Stomach smooth muscle (tissue), 2 donors: ENCODE results near the gene U2AF1L4.

ENCODE experiments used
- H3K27ac ChIP-seq: one replicate; pipeline ENCODE4 v1.7.0; 2013; ENCODE audit warnings: mild to moderate bottlenecking, low read length, inconsistent platforms
- H3K27me3 ChIP-seq, 2 donors: one replicate each; pipeline ENCODE4 v1.7.0; 2013; ENCODE audit warnings: low read length in 2 of 2; ENCODE audit not compliant: insufficient read depth in 2 of 2, control insufficient read depth in 1 of 2
- H3K36me3 ChIP-seq, 2 donors: one replicate each; pipeline ENCODE4 v1.7.0; 2013; ENCODE audit warnings: low read length in 2 of 2; ENCODE audit not compliant: control insufficient read depth in 2 of 2, insufficient read depth in 2 of 2
- H3K4me1 ChIP-seq: one replicate; pipeline ENCODE4 v1.7.0; 2013; ENCODE audit warnings: low read length; ENCODE audit not compliant: control insufficient read depth, insufficient read depth
- H3K4me3 ChIP-seq, 2 donors: one replicate each; pipeline ENCODE4 v1.7.0; 2013; ENCODE audit warnings: low read length in 2 of 2
- H3K9ac ChIP-seq, 2 donors: one replicate each; pipeline ENCODE4 v1.7.0; 2013; ENCODE audit warnings: low read length in 2 of 2, mild to moderate bottlenecking in 1 of 2
- H3K9me3 ChIP-seq, 2 donors: one replicate each; pipeline ENCODE4 v1.7.0; 2013; ENCODE audit warnings: low read length in 2 of 2; ENCODE audit not compliant: control insufficient read depth in 2 of 2
- donor health status: healthy.
- donor health status: Pancreatic carcinoma.

U2AF1L4 gene

GRCh38 chr19:35746087-35746462 lies 857 bp upstream of the U2AF1L4 start:
- Histone ChIP-seq H3K27ac (peak overlapping the region; percentile 100), H3K9me3 (no peaks in the 10 kb centered on the region), H3K9ac (peak overlapping the region; percentile 67 to 86), H3K4me3 (peak overlapping the region; percentile 80 to 94), H3K27me3 (no peaks in the 10 kb centered on the region), H3K36me3 (peaks cover 7 to 8% of the 10 kb centered on the region in 2 donors), H3K4me1 (peaks cover 48% of the 10 kb centered on the region)

DNA sequence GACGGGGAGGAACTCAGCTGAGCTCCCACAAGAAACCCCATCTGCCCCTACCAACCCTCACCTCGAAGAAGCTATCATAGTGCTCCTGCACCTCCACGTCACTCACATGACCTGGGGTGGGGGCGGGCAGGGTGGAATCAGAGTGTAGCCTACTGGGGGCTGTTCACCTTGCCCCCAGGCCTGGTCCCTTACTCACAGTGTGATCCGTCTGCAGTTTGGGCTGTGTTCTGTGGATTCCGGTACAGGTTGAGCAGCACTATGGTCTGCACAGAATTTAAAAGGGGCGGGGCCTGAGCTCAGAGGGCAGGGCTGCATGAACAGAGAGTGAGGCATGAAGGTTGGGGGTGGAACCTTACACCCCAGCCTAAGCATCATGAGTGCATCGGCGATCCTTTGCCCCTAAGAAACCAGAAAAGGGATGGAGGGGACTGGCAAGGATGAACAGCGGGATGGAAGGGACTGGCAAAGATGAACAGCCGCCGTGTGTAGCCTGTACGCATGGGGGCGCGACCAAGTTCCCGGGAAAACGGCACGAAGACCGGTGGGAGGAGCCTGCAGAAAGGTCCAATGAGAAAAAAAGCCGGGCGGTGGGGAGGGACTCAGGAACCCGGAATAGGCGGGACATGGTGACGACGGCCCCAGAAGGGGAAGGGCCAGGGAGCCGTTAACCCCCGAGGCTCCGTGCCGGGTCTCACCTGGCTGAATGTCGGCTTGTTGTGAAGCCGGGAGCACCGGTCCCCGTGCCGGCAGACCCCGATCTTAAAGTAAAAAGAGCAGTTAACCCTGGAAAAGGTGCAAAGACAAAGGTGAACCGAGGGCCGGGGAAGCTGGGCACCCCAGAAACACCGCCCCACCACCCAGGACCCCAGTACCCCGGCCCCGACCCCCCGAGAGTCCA lies 539 bp downstream of the U2AF1L4 start:
- H3K27me3 ChIP-seq: no peaks in the 10 kb centered on the region
- H3K9me3 ChIP-seq: no peaks in the 10 kb centered on the region
- H3K4me3 ChIP-seq: peak overlapping the region; percentile 85 to 94
- peak overlapping the region; percentile 100 for H3K27ac ChIP-seq
- peak overlapping the region; percentile 97 to 99 for H3K9ac ChIP-seq
- peaks cover 52% of the 10 kb centered on the region for H3K4me1 ChIP-seq
- peaks cover 6 to 8% of the 10 kb centered on the region in 2 donors for H3K36me3 ChIP-seq

- Histone ChIP-seq H3K9me3 (no peaks in the 10 kb centered on the region), H3K27ac (peak overlapping the region; percentile 100), H3K4me1 (peaks cover 48% of the 10 kb centered on the region), H3K36me3 (peaks cover 6 to 10% of the 10 kb centered on the region in 2 donors), H3K9ac (peak overlapping the region in 1 of 2 donors; percentile 36), H3K27me3 (no peaks in the 10 kb centered on the region), H3K4me3 (peak overlapping the region; percentile 23 to 94)
Measured at GRCh38 chr19:35743640-35744429, 1.4 kb downstream of the U2AF1L4 start.

GRCh38 chr19:35742121-35742724 lies 3.0 kb downstream of the U2AF1L4 start, which contains the start of gene IGFLR1:
IGFLR1 (minus strand) TSS chr19:35742452; CDS start chr19:35741180, 1,272 bp downstream.
- Histone ChIP-seq H3K9ac (peak within 1 kb of the TSS in 1 of 2 donors; percentile 74), H3K9me3 (no peaks in the 10 kb centered on the region), H3K27ac (peak within 1 kb of the TSS; percentile 49), H3K4me3 (peak within 1 kb of the TSS in 1 of 2 donors; percentile 44), H3K27me3 (no peaks in the 10 kb centered on the region), H3K36me3 (peaks cover 20 to 23% of the 10 kb centered on the region in 2 donors), H3K4me1 (peaks cover 40% of the 10 kb centered on the region)

GRCh38 chr19:35741203-35741515 lies 4.1 kb downstream of the U2AF1L4 start:
- H3K36me3 ChIP-seq: peaks cover 23 to 24% of the 10 kb centered on the region in 2 donors
- no peaks in the 10 kb centered on the region for H3K27me3 ChIP-seq
- H3K4me1 ChIP-seq: peaks cover 36% of the 10 kb centered on the region
- H3K27ac ChIP-seq: peak overlapping the region; percentile 81
- peak overlapping the region; percentile 70 to 88 for H3K4me3 ChIP-seq
- H3K9me3 ChIP-seq: no peaks in the 10 kb centered on the region
- H3K9ac ChIP-seq: peak overlapping the region; percentile 72 to 74

DNA sequence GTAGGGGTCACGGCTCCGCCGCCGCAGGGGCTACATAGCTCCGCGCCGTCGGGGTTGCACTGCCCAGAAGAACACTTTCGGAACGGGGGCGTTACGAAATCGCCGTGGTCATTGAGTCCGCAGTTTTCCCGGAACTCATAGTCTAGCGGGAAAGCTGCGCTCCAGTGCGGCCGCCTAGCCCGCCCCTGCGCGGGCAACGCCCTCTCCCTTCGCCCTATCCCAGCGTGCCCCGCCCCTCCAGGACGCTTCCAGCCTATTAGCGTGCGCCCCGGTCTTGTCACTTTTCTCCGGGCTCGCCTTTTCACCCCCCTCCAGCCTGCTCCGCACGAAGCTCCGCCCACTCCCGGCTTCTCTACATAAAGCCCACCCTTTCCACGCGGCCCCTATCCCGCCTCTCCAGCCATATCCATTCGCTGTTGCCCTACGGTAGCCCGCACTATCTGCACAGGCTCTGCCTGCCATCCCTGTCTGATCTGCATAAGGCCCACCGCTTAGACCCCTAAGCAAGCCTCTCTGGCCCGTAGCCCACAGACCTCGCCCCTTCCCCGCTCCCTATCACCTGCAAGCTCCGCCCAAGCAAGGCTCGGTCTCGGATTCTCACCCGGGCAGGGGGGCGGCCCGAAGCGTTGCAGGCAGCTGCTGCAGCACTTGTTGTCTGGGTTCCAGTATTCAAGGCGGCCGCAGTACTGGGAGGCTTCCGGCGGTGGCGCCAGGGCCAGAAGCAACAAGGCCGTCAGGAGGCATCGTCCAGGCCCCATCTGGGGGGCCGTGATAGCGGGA lies 4.6 kb downstream of the U2AF1L4 start:
- Histone ChIP-seq H3K27ac (peak overlapping the region; percentile 81), H3K36me3 (peaks cover 24 to 25% of the 10 kb centered on the region in 2 donors)

GRCh38 chr19:35740108-35740422 lies 5.2 kb downstream of the U2AF1L4 start:
- Histone ChIP-seq H3K4me3 (peak overlapping the region; percentile 78 to 88), H3K36me3 (peaks cover 29% of the 10 kb centered on the region in 2 donors), H3K27ac (peak overlapping the region; percentile 66), H3K27me3 (no peaks in the 10 kb centered on the region), H3K9ac (peak overlapping the region; percentile 55 to 89), H3K9me3 (no peaks in the 10 kb centered on the region), H3K4me1 (peaks cover 31% of the 10 kb centered on the region)

More for the DNA sequence above, 4.6 kb downstream of the U2AF1L4 start:
- no peaks in the 10 kb centered on the region for H3K27me3 ChIP-seq
- peak overlapping the region; percentile 78 to 88 for H3K4me3 ChIP-seq
- peak overlapping the region; percentile 72 to 89 for H3K9ac ChIP-seq
- no peaks in the 10 kb centered on the region for H3K9me3 ChIP-seq
- peaks cover 31% of the 10 kb centered on the region for H3K4me1 ChIP-seq

GRCh38 chr19:35739275-35740107 lies 5.7 kb downstream of the U2AF1L4 start:
- Histone ChIP-seq H3K27me3 (no peaks in the 10 kb centered on the region), H3K4me1 (peaks cover 29% of the 10 kb centered on the region), H3K4me3 (peak overlapping the region; percentile 78 to 88), H3K27ac (peak overlapping the region; percentile 66), H3K9me3 (no peaks in the 10 kb centered on the region), H3K9ac (peak overlapping the region; percentile 55 to 89), H3K36me3 (peaks cover 33 to 34% of the 10 kb centered on the region in 2 donors)

GRCh38 chr19:35738887-35739229 lies 6.4 kb downstream of the U2AF1L4 start:
- H3K4me3 ChIP-seq: no peak overlapping the region
- no peak overlapping the region for H3K9ac ChIP-seq
- peaks cover 35 to 40% of the 10 kb centered on the region in 2 donors for H3K36me3 ChIP-seq
- H3K4me1 ChIP-seq: peaks cover 22% of the 10 kb centered on the region
- H3K27me3 ChIP-seq: no peaks in the 10 kb centered on the region
- no peaks in the 10 kb centered on the region for H3K9me3 ChIP-seq
- no peak overlapping the region for H3K27ac ChIP-seq
